EL (cell line): ENCODE data around the gene EXOC6B.
"Not testable (repeated sequence)": the region's sequence is repeated elsewhere in the genome, so short reads cannot be mapped to it uniquely, and the experiment has no call there.

Experiments used
- DNase-seq: peaks from one replicate; pipeline ENCODE4 v3.0.0-alpha.2; 2016

EXOC6B gene

DNA sequence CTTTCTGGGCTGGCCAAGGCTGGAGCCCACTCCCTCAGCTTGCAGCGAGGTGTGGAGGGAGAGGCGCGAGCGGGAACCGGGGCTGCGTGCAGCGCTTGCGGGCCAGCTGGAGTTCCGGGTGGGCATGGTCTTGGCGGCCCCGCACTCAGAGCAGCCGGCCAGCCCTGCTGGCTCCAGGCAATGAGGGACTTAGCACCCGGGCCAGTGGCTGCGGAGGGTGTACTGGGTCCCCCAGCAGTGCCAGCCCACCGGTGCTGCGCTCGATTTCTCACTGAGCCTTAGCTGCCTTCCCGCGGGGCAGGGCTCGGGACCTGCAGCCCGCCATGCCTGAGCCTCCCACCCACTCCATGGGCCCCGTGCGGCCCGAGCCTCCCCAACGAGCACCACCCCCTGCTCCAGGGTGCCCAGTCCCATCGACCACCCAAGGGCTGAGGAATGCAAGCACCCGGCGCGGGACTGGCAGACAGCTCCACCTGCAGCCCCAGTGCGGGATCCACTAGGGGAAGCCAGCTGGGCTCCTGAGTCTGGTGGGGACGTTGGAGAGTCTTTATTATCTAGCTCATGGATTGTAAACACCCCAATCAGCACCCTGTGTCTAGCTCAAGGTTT is 404.0 kb downstream of the EXOC6B start:
- not testable (repeated sequence) for DNase-seq

- no peak for DNase-seq
Measured at GRCh38 chr2:72415781-72416475, 409.9 kb downstream of the EXOC6B start.

- peak; percentile 49 for DNase-seq
Measured at GRCh38 chr2:72415241-72415661, 410.6 kb downstream of the EXOC6B start.

GRCh38 chr2:72414137-72414760 is 411.6 kb downstream of the EXOC6B start:
- DNase-seq = no peak

DNA sequence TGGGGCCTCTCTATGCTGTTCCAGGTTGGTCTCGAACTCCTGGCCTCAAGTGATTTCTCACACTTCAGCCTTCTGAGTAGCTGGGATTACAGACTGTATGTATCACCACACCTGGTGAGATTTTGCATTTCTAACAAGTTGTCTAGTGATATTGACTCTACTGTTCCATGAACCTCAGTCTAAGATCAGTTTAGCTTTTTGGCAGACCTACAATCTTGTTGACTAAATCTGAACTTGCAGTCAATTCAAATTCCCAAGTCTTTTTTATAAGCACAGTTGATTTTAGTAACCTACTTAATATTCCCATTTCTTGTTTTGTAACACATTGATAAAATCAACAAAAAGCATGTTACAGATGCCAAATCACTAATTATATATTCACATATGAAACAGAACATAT is 412.1 kb downstream of the EXOC6B start:
- DNase-seq = no peak

- no peak for DNase-seq
Measured at GRCh38 chr2:72412214-72412613, 413.6 kb downstream of the EXOC6B start.

DNA sequence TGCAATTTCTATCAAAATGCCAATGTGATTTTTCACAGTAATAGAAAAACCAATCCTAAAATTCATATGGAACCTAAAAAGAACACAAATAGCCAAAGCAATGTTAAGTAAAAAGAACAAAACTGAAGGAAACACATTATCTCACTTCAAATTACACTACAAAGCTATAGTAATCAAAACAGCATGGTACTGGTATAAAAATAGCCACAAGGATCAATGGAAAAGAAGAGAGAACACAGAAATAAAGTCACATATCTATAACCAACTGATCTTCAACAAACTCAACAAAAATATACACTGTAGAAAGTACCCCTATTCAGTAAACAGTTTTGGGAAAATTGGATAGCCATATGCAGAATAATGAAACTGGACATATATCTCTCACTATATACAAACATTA is 426.0 kb downstream of the EXOC6B start:
- DNase-seq = no peak

DNA sequence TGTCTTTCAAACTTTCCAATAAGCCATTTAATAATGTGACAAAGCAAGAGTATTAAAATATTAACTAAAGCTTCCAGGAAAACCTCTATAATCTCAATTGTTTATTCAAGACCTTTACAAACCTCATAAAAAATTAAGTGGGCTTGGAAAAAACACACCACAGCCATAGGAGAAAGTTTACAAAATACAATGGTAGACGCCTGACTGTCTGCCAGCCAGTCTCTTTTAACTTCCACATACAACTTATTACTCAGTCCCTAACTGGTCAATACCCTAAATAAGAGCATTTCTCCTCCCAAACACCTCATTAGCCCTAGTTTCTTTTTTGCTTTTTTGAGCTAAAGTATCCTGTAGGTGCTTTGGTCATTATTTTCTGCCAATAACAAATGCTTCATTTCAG is 430.7 kb downstream of the EXOC6B start:
- no peak for DNase-seq

- no peak for DNase-seq
Measured at GRCh38 chr2:72394541-72395070, 431.2 kb downstream of the EXOC6B start.

DNA sequence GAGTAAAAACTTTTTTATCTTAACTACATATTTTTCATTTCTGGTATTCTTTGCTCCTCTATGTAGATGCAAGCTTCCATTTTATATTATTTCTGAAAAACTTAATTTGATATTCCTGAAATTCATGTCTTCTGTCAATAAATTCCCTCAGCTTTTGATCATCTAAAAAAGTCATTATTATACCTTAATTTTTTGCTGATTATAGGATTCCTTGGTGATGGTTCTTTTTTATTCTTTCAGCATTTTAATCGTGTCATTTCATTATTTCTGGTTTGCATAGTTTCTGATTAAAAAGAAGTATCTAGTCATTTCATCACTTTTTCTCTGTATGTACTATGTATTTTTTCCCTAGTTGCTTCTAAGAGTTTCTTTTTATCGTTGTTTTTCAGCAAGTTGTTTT is 436.4 kb downstream of the EXOC6B start:
- no peak for DNase-seq

GRCh38 chr2:72388263-72388662 is 437.6 kb downstream of the EXOC6B start:
- no peak for DNase-seq

GRCh38 chr2:72386288-72386687 is 439.5 kb downstream of the EXOC6B start:
- no peak for DNase-seq

- DNase-seq = no peak
Measured at GRCh38 chr2:72378753-72379348, 447.0 kb downstream of the EXOC6B start.

DNA sequence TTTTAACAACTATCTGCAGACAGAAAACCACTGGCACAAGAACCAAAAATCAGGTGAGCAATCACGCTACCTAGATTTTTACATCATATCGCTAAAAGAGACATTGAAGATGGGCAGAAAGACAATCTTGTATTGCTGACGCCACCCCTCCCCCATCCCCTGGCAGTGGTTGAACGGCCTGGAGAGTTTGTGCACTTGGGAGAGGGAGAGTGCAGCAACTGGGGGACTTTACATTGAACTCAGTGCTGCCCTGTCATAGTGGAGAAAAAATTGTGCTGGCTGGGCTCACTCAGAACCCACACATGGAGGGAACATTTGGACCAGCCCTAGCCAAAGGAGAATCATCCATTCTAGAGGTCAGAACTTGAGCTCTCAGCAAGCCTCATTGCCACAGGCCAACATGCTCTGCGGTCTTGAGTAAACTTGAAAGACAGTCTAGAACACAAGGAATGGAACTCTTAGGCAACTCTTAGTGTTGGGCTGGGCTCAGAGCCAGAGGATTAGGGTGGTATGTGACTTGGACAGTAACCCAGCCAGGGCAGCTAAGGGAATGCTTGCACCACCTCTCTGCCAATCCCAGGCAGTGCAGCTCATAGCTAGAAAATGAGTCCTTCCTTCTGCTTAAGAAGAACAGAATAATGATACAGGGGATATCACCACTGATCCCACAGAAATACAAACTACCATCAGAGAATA is 458.2 kb downstream of the EXOC6B start:
- DNase-seq = peak; percentile 93

- no peak for DNase-seq
Measured at GRCh38 chr2:72363406-72363805, 462.4 kb downstream of the EXOC6B start.

- DNase-seq = no peak
Measured at GRCh38 chr2:72362733-72363132, 463.1 kb downstream of the EXOC6B start.

- DNase-seq = no peak
Measured at GRCh38 chr2:72361521-72361920, 464.3 kb downstream of the EXOC6B start.

DNA sequence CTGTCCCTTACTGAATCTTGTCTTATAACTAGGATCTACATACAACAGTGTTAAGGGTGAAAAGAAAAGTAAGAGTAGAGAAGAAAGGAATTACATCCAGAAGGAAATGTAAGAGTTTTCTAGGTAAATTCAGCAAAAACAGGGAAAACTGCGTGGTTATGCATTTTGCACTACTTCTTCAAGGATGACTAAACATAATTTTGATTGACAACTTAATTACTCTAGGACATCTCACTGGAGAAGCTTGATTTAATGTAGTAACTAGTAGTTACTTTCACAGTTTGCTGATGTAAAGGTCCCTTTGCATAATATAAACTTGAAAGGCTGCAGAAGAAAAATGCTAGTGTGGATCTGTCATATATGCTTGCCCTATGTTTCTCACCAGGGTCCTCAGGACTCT is 464.8 kb downstream of the EXOC6B start:
- DNase-seq = no peak

- no peak for DNase-seq
Measured at GRCh38 chr2:72350852-72351251, 475.0 kb downstream of the EXOC6B start.

DNA sequence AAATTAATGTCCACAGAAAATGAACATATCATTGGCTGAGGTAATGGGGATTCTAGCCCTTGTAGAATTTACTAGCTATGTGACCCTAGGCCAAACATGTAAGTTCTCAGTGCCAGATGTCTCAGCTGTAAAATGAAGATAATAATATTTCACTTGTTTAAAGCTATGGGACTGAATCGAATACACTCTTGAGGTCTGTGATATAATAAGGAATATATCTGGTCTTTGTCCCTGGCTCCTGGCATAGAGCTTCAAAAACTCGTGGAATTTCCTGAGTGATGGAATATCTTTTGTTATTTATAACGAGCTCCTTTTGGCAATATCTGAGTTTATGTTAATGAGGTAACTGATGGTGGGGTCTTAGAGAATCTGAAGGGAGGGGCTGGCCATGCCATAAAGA is 476.8 kb downstream of the EXOC6B start:
- no peak for DNase-seq

DNA sequence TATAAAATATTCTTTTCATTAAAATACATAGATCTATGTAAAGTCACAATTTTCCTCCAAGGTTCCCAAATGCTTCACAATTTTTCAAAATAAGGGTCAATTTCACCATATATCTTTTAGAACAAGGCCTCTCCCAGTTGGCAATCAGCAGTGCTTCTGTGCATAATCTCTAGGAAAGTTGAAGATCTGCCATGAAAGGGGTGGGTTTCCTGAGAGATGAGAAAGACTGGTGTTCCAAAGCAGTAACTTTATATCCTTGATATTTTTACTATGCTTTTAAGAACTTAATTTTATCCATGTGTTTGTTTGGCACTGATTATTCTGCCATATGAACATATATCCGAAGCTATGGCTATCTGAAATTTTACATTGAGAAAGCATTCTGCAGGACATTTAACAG is 478.8 kb downstream of the EXOC6B start:
- DNase-seq = no peak

GRCh38 chr2:72341639-72342038 is 484.2 kb downstream of the EXOC6B start:
- no peak for DNase-seq

GRCh38 chr2:72340665-72341064 is 485.2 kb downstream of the EXOC6B start:
- DNase-seq = no peak
